Heart right ventricle (tissue), 16 donors: ENCODE results near the gene KCNAB2. TPM values are rescaled to one million over a fixed set of nuclear protein-coding genes. Genes with fewer than 3 reads are reported as not detected.

Experiments used
- ATAC-seq, 8 donors: fragments of 200-7000 bp; cut with Tn5 transposase; one replicate each; pipeline ENCODE4 v1.9.1; 2020; ENCODE audit warnings: mild to moderate bottlenecking in 8 of 8, moderate library complexity in 8 of 8, moderate number of reproducible peaks in 1 of 8
- DNase-seq, 2 donors: peaks; one replicate each; pipeline ENCODE4 v3.0.0-alpha.2; 2020
- H3K27ac ChIP-seq, 10 donors: fragments of 200-600 bp; sonication (generic) in 2 of 10; one replicate each; pipeline versions ENCODE4 v1.5.0 to v1.8.0; 2020 to 2022; ENCODE audit warnings: mild to moderate bottlenecking in 3 of 10
- H3K27me3 ChIP-seq, 7 donors: fragments of 200-600 bp; one replicate each; pipeline ENCODE4 v1.8.0; 2021 to 2022; ENCODE audit warnings: mild to moderate bottlenecking in 2 of 7
- H3K36me3 ChIP-seq, 9 donors: fragments of 200-600 bp; sonication (generic) in 1 of 9; one replicate each; pipeline versions ENCODE4 v1.5.0 to v1.8.0; 2020 to 2022; ENCODE audit warnings: mild to moderate bottlenecking in 2 of 9
- H3K4me1 ChIP-seq, 9 donors: fragments of 200-600 bp; sonication (generic) in 1 of 9; one replicate each; pipeline versions ENCODE4 v1.5.0 to v1.8.0; 2020 to 2022; ENCODE audit warnings: mild to moderate bottlenecking in 4 of 9
- H3K4me3 ChIP-seq, 10 donors: fragments of 200-600 bp; sonication (generic) in 2 of 10; one replicate each; pipeline versions ENCODE4 v1.5.0 to v1.8.0; 2020 to 2022; ENCODE audit warnings: mild to moderate bottlenecking in 7 of 10, moderate library complexity in 2 of 10
- H3K9me3 ChIP-seq, 11 donors: fragments of 200-600 bp in 10 of 11; sonication (generic) in 2 of 11; one replicate each; pipeline versions ENCODE4 v1.5.0 to v1.8.0; 2013 to 2022; ENCODE audit warnings: mild to moderate bottlenecking in 2 of 11, control low read depth in 1 of 11, moderate library complexity in 1 of 11
- CTCF ChIP-seq, 9 donors: fragments of 200-600 bp; sonication (generic) in 2 of 9; IDR thresholded peaks; one replicate each; pipeline versions ENCODE4 v1.5.0 to v1.8.0; 2021 to 2022; ENCODE audit warnings: antibody characterized with exemption in 9 of 9, mild to moderate bottlenecking in 5 of 9, moderate library complexity in 1 of 9
- WGBS, 2 donors: extraction: QIAGEN DNeasy Blood & Tissue Kit; methylation state at CpG; one replicate each; pipeline ENCODE4 v1.1.7; 2013; ENCODE audit warnings: inconsistent platforms in 1 of 2; 5-methylcytosine and 5-hydroxymethylcytosine counted together
- intact Hi-C, 10 donors: fragments of 100-400 bp; cut with DNase I; formaldehyde crosslinking; loops; one replicate each; pipeline versions ENCODE4 v1.11.1 to v1.14.2; 2022
- polyA plus RNA-seq, 2 donors: library from polyadenylated mRNA; stranded (reverse); fragments of 200-250 nt; gene quantifications; one replicate each; pipeline ENCODE4 v1.2.3, GENCODE V29; 2013
- total RNA-seq, 10 donors: library from RNA; stranded (reverse); fragmentation: NEBNext Ultra II Directional in 3 of 10; extraction: Animal tissue kit (Norgen Biotek cat#: 25700) in 3 of 10; gene quantifications; one replicate each; pipeline versions ENCODE4 v1.2.1 to v1.2.4, GENCODE V29; 2021 to 2023
- donor health status: Arrhythmogenic right ventricular cardiomyopathy.
- donor health status: ischemic (EF 13 %, LVEDD 7.1; RV severe dilation, severe dysfunction).
- donor health status: healthy with polysubstance abuse.
- donor health status: DM: no; HTN: yes; CAD: no.
- donor health status: DM: no; HTN: no; CAD: no.
- donor health status: ischemic (EF 25% LVEDD 6.9; RV normal size, moderate dysfunction).
- donor health status: ischemic (EF 25% LVEDD 5.7; RV mildly dilated, moderate dysfunction).
- donor health status: healthy.
- donor health status: DM: yes; HTN: yes; CAD: no.
- donor health status: Ischemic cardiomyopathy.
- donor health status: ischemic (EF 35%, LVEDD 5.7; RV mildly dilated, moderate dysfunction).
- donor health status: nonischemic (EF 11% LVEDD 7.7; RV severe dilation, severe dysfunction).
- donor health status: DM: yes; HTN: yes; CAD: no.
- donor health status: PGD.
- donor health status: ischemic (EF 29% LVEDD 5.4; RV normal size, mild dysfunction).
- donor health status: nonischemic (EF 23%, LVEDD 6.1; RV moderate dilation, normal function).

The KCNAB2 gene
- total and polyA plus RNA-seq, 12 donors, result 4.7 to 41.5 (median 21.8) TPM

- H3K27me3 ChIP-seq, result no peaks in the 10 kb centered on the region
- H3K4me1 ChIP-seq, result peaks cover 0 to 15% (median 0%) of the 10 kb centered on the region in 9 donors
- no peaks in the 10 kb centered on the region for H3K9me3 ChIP-seq
- DNase-seq, result no peak
- no peak for ATAC-seq
- H3K27ac ChIP-seq, result no peak overlapping the region
- no peak overlapping the region for H3K4me3 ChIP-seq
- peaks cover 0 to 56% (median 0%) of the 10 kb centered on the region in 9 donors for H3K36me3 ChIP-seq
- intact Hi-C loops, result loop anchor here in 2 of 10 donors (5.0 to 10.0 kb wide), 3 partner anchors 134 to 304 kb away; partner anchors contain the start of gene HES3 (in 1 of the 2)
- 85 to 90% methylated on average over 15 of the region's 15 CpGs for WGBS, 2 donors
- TF ChIP-seq CTCF (IDR thresholded peaks at IDR 0.05), result no peak
These were observed 5.2 kb upstream of the KCNAB2 start for GRCh38 chr1:6040444-6040843.

GRCh38 chr1:6040861-6041415, 4.8 kb upstream of the KCNAB2 start:
- WGBS, 2 donors, result 84 to 88% methylated on average over 22 of the region's 22 CpGs
- no peak for DNase-seq
- H3K27me3 ChIP-seq, result no peaks in the 10 kb centered on the region
- H3K4me1 ChIP-seq, result peaks cover 0 to 15% (median 0%) of the 10 kb centered on the region in 9 donors
- H3K36me3 ChIP-seq, result peaks cover 0 to 61% (median 0%) of the 10 kb centered on the region in 9 donors
- ATAC-seq, result peak in 2 of 8 donors; percentile 17
- intact Hi-C loops, result loop anchor here in 2 of 10 donors (5.0 to 10.0 kb wide), 3 partner anchors 134 to 304 kb away; partner anchors contain the start of gene HES3 (in 1 of the 2)
- no peak overlapping the region for H3K4me3 ChIP-seq
- no peak overlapping the region for H3K27ac ChIP-seq
- TF ChIP-seq CTCF (IDR thresholded peaks at IDR 0.05), result no peak
- no peaks in the 10 kb centered on the region for H3K9me3 ChIP-seq

GRCh38 chr1:6041432-6042062, 4.1 kb upstream of the KCNAB2 start:
- DNase-seq (peak in 1 of 2 donors; percentile 40), ATAC-seq (peak in 5 of 8 donors; percentile 39 to 65 (median 42))
- intact Hi-C loops, result loop anchor here in 2 of 10 donors (5.0 to 10.0 kb wide), 3 partner anchors 133 to 303 kb away; partner anchors contain the start of gene HES3 (in 1 of the 2)
- 49 to 61% methylated on average over 20 of the region's 20 CpGs for WGBS, 2 donors
- peaks cover 0 to 15% (median 0%) of the 10 kb centered on the region in 9 donors for H3K4me1 ChIP-seq
- H3K9me3 ChIP-seq, result no peaks in the 10 kb centered on the region
- no peaks in the 10 kb centered on the region for H3K27me3 ChIP-seq
- peak in 8 of 9 donors; percentile 21 to 66 (median 56) for TF ChIP-seq CTCF (IDR thresholded peaks at IDR 0.05)
- H3K36me3 ChIP-seq, result peaks cover 0 to 67% (median 0%) of the 10 kb centered on the region in 9 donors
- no peak overlapping the region for H3K27ac ChIP-seq
- no peak overlapping the region for H3K4me3 ChIP-seq

- no peak for ATAC-seq
- no peak for TF ChIP-seq CTCF (IDR thresholded peaks at IDR 0.05)
- H3K9me3 ChIP-seq, result no peaks in the 10 kb centered on the region
These were observed 2.1 kb upstream of the KCNAB2 start for GRCh38 chr1:6043561-6043960.

More at GRCh38 chr1:6043561-6043960, 2.1 kb upstream of the KCNAB2 start:
- Histone ChIP-seq H3K36me3 (peaks cover 0 to 77% (median 0%) of the 10 kb centered on the region in 9 donors), H3K27ac (no peak overlapping the region), H3K4me1 (peaks cover 0 to under 1% (median 0%) of the 10 kb centered on the region in 9 donors), H3K27me3 (no peaks in the 10 kb centered on the region), H3K4me3 (no peak overlapping the region)
- WGBS, 2 donors, result 94 to 95% methylated on average over 5 of the region's 5 CpGs
- no peak for DNase-seq
- intact Hi-C loops, result loop anchor here in 2 of 10 donors (5.0 to 10.0 kb wide), 3 partner anchors 131 to 301 kb away; partner anchors contain the start of gene HES3 (in 1 of the 2)
